Activated T-helper 9 cell treated with anti-CD3 and anti-CD28 coated beads, Interleukin-2, amount 50 U/mL, for 16 hours (primary cell): Measurements from ENCODE around the gene USH2A.

ENCODE experiments used
- DNase-seq: peaks from one replicate; pipeline ENCODE4 v3.0.0-alpha.2; 2020; ENCODE audit warnings: low read depth

Gene USH2A

GRCh38 chr1:215865060-215865459, 558.2 kb downstream of the USH2A start:
- no peak for DNase-seq

- no peak for DNase-seq
Observed at GRCh38 chr1:215863796-215864195, 559.5 kb downstream of the USH2A start.

GRCh38 chr1:215860833-215861232, 562.4 kb downstream of the USH2A start:
- no peak for DNase-seq

- DNase-seq = no peak
Observed at GRCh38 chr1:215857317-215857716, 565.9 kb downstream of the USH2A start.

- no peak for DNase-seq
Observed at GRCh38 chr1:215845234-215845891, 577.9 kb downstream of the USH2A start.

GRCh38 chr1:215844777-215845176, 578.5 kb downstream of the USH2A start:
- no peak for DNase-seq

- no peak for DNase-seq
Observed at GRCh38 chr1:215844266-215844665, 579.0 kb downstream of the USH2A start.

- no peak for DNase-seq
Observed at GRCh38 chr1:215842905-215843304, 580.3 kb downstream of the USH2A start.

GRCh38 chr1:215835951-215836350, 587.3 kb downstream of the USH2A start:
- no peak for DNase-seq

- no peak for DNase-seq
Observed at GRCh38 chr1:215833941-215834729, 589.1 kb downstream of the USH2A start.

- DNase-seq = no peak
Observed at GRCh38 chr1:215830226-215830810, 592.9 kb downstream of the USH2A start.

GRCh38 chr1:215825056-215825455, 598.2 kb downstream of the USH2A start:
- DNase-seq = no peak

- no peak for DNase-seq
Observed at GRCh38 chr1:215824245-215824644, 599.0 kb downstream of the USH2A start.

GRCh38 chr1:215819114-215819513, 604.1 kb downstream of the USH2A start:
- DNase-seq = no peak

- no peak for DNase-seq
Observed at GRCh38 chr1:215807911-215808436, 615.3 kb downstream of the USH2A start.

GRCh38 chr1:215807218-215807617, 616.0 kb downstream of the USH2A start:
- DNase-seq = no peak

GRCh38 chr1:215797859-215798258, 625.4 kb downstream of the USH2A start:
- DNase-seq = no peak

GRCh38 chr1:215794156-215794555, 629.1 kb downstream of the USH2A start:
- no peak for DNase-seq

GRCh38 chr1:215793180-215793579, 630.1 kb downstream of the USH2A start:
- no peak for DNase-seq

GRCh38 chr1:215792446-215792845, 630.8 kb downstream of the USH2A start:
- no peak for DNase-seq

GRCh38 chr1:215789981-215790380, 633.3 kb downstream of the USH2A start:
- DNase-seq = no peak

GRCh38 chr1:215786997-215787396, 636.3 kb downstream of the USH2A start:
- no peak for DNase-seq

- DNase-seq = no peak
Observed at GRCh38 chr1:215780641-215781040, 642.6 kb downstream of the USH2A start.
